Neural crest cell (in vitro differentiated cells): ENCODE results near the gene TRIM47. TPM values are rescaled to one million over a fixed set of nuclear protein-coding genes. Genes with fewer than 3 reads are reported as not detected.

Experiments
- DNase-seq: peaks from one replicate; pipeline ENCODE4 v3.0.0; 2021; ENCODE audit warnings: low read depth, mixed read lengths, low spot score
- H3K27ac Mint-ChIP-seq: one replicate; pipeline ENCODE4 v1.8.0; 2021; ENCODE audit warnings: mild to moderate bottlenecking, mixed read lengths; ENCODE audit not compliant: unreplicated experiment
- H3K27me3 Mint-ChIP-seq: 2 replicates; pipeline ENCODE4 v1.8.0; 2021; ENCODE audit warnings: low read depth, mild to moderate bottlenecking, mixed read lengths
- H3K36me3 Mint-ChIP-seq: 2 replicates; pipeline ENCODE4 v1.8.0; 2021; ENCODE audit warnings: low read depth, mild to moderate bottlenecking, mixed read lengths
- H3K4me1 Mint-ChIP-seq: 2 replicates; pipeline ENCODE4 v1.8.0; 2021; ENCODE audit warnings: mixed read lengths
- H3K4me3 Mint-ChIP-seq: one replicate; pipeline ENCODE4 v1.8.0; 2021; ENCODE audit warnings: mild to moderate bottlenecking, mixed read lengths
- H3K9me3 Mint-ChIP-seq: 2 replicates; pipeline ENCODE4 v1.8.0; 2021; ENCODE audit warnings: mixed read lengths
- total RNA-seq: library from RNA; stranded (reverse); gene quantifications from 2 replicates; pipeline ENCODE4 v1.2.1, GENCODE V29; 2021
- TF ChIP-seq, protein P1 (sequence below): fragments of 200-600 bp; sonication (generic); conservative IDR thresholded peaks from 2 replicates; pipeline ENCODE4 v1.5.0; 2021; ENCODE audit warnings: antibody characterized with exemption, mild to moderate bottlenecking

Gene TRIM47
- total RNA-seq, 1 donor from 2014 or later: 0.91 TPM

DNA sequence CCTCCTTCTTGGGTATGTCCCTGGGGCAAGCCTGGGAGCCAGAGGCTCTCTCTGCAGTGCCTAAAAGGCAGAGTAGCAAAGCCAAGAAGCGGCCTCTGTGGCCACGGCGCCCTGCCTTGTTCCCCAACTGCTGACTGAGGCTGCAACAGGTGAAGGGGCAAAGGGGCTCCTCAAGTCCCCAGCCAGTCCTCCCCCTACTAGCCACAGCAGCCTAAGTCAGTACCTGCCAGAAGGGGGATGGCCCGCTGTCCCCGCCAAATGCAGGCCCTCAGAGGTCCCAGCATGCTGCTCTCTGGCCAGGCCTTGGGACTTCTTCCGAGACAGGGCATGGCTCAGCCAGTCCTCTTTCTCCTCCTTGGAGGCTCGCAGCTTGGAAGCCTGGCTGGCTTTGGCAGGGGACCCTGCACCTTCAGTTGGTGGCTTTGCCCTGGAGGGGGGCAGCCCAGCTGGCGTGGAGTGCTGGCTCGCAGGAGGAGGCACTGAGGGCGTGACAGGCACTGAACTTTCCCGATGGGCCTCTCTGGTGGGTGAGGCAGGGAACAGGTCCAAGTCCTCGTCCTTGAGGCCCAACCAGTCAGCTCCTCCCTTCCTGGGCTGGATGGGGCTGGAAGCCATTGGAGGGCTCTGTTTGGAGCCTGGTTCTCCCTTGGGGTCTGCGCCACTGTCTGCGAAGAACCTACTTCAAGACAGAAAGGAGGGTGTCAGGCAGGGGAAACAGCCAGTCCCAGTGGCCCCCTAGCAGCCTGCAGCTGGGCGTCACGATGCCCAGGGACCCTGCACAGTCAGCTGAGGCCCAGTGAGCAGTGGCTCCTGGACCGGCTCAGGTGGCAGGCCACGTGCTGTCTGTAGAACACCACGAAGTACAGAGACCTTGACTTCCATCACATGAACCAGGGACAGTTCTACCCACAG, 44.8 kb upstream of the TRIM47 start:
- DNase-seq: no peak
- Mint-ChIP-seq H3K36me3 (no peaks in the 10 kb centered on the region), H3K27me3 (no peaks in the 10 kb centered on the region), H3K4me3 (no peak overlapping the region), H3K27ac (peak overlapping the region; percentile 57), H3K9me3 (no peaks in the 10 kb centered on the region), H3K4me1 (no peaks in the 10 kb centered on the region)
- TF ChIP-seq, protein P1, sequence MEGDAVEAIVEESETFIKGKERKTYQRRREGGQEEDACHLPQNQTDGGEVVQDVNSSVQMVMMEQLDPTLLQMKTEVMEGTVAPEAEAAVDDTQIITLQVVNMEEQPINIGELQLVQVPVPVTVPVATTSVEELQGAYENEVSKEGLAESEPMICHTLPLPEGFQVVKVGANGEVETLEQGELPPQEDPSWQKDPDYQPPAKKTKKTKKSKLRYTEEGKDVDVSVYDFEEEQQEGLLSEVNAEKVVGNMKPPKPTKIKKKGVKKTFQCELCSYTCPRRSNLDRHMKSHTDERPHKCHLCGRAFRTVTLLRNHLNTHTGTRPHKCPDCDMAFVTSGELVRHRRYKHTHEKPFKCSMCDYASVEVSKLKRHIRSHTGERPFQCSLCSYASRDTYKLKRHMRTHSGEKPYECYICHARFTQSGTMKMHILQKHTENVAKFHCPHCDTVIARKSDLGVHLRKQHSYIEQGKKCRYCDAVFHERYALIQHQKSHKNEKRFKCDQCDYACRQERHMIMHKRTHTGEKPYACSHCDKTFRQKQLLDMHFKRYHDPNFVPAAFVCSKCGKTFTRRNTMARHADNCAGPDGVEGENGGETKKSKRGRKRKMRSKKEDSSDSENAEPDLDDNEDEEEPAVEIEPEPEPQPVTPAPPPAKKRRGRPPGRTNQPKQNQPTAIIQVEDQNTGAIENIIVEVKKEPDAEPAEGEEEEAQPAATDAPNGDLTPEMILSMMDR: no peak

DNA sequence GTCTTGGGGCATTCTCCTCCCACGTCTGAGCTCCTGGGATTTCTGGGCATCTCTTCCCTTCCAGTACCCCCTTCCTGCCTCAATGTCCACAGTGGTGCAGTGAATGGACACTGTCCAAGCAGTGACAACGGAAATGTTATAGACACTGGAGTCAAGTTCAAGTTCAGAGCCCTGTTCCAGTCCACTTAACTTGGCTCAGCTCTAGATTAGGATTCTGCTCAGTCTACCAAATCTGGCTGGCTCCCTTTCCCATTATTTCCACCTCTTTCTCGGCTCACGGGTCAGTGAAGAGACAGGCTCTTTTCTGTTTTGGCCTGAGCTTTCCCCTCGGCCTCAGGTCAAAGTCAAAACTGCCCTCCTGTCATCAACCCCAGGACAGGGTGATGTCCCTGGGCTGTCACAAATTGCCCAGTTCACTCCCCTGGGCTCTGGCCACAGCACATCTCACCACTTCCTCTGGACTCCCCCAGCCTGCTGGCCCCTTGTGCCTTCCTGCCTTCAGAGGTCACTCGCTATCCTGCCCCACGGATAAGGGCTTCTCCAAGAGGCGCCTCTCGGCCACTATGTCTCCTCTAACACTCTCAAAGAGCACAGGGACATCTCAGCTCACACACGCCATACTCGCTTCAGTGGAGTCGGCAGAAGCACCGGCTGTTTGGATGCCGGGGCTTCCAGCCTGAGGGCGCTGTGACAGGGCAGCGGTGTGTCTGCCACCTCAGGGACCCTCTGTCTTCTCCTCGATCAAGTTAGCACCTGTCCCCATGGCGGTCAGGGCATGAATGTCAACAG, 44.0 kb upstream of the TRIM47 start:
- DNase-seq: no peak
- H3K27ac Mint-ChIP-seq: peak overlapping the region; percentile 75
- no peak overlapping the region for H3K4me3 Mint-ChIP-seq
- H3K36me3 Mint-ChIP-seq: no peaks in the 10 kb centered on the region
- TF ChIP-seq, protein P1: no peak
- no peaks in the 10 kb centered on the region for H3K27me3 Mint-ChIP-seq
- H3K9me3 Mint-ChIP-seq: no peaks in the 10 kb centered on the region
- H3K4me1 Mint-ChIP-seq: no peaks in the 10 kb centered on the region

DNA sequence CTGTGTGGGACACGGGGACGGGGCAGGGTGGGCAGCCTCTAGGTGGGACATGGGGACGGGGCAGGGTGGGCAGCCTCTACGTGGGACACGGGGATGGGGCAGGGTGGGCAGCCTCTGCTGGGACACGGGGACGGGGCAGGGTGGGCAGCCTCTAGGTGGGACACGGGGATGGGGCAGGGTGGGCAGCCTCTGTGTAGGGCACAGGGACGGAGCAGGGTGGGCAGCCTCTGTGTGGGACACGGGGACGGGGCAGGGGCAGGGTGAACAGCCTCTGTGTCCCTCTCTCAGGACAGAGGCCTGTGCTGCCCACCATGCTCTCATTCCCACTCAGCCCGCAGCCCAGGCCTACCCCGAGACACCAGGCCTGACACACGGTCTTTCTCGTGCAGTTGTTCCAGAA, 43.2 kb upstream of the TRIM47 start:
- H3K4me3 Mint-ChIP-seq: no peak overlapping the region
- TF ChIP-seq, protein P1: no peak
- no peaks in the 10 kb centered on the region for H3K4me1 Mint-ChIP-seq
- H3K36me3 Mint-ChIP-seq: peaks cover 2% of the 10 kb centered on the region
- DNase-seq: no peak
- H3K27me3 Mint-ChIP-seq: no peaks in the 10 kb centered on the region
- H3K9me3 Mint-ChIP-seq: no peaks in the 10 kb centered on the region
- H3K27ac Mint-ChIP-seq: no peak overlapping the region

DNA sequence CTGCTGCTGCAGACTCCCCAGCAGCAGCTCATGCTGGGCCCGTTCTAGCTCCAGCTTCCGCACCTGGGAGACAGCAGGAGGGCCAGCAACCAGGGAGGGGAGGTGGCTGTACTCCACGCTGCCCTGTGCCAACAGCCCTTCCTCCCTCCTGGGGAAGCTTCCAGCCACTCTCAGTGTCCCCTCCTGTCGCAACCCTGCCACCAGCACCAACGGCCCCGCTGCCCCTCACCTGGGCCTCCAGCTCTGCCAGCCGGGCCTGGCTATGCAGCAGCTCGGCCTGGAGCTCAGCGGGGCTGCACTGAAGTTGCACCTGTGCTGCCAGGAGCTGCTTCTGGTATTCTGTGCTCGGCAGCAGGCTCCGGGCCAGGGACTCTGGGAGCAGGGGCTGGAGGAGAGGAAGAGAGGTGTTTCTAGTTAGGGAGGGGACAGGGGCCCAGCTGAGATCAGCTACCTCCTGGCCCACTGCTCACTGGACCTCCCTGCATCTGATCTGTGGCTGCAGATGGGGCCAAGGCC, 41.7 kb upstream of the TRIM47 start:
- no peaks in the 10 kb centered on the region for H3K27me3 Mint-ChIP-seq
- TF ChIP-seq, protein P1: no peak
- no peak overlapping the region for H3K4me3 Mint-ChIP-seq
- peaks cover 2% of the 10 kb centered on the region for H3K36me3 Mint-ChIP-seq
- DNase-seq: no peak
- H3K4me1 Mint-ChIP-seq: no peaks in the 10 kb centered on the region
- no peaks in the 10 kb centered on the region for H3K9me3 Mint-ChIP-seq
- H3K27ac Mint-ChIP-seq: no peak overlapping the region

DNA sequence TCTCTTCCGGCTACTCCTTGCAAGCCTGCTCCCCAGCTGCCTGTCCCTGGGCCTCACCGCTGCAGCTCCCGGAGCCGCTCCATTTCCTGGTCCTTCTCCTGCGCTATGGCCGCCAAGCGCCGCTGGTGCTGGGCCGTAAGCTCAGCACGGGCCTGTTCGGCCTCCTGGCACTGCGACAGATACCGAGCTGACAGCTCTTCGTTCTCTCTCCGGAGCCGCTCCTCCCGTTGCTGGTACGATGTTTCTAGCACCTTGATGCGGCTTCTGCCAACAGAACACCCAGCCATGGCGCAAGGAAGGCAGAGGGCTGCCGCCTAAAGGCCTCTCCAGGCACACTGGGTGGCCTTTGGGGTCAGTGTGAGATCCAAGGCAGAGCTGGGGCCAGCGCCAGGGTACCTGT, 41.2 kb upstream of the TRIM47 start:
- Mint-ChIP-seq H3K36me3 (peaks cover 2% of the 10 kb centered on the region), H3K4me3 (no peak overlapping the region), H3K9me3 (no peaks in the 10 kb centered on the region), H3K27ac (no peak overlapping the region), H3K4me1 (no peaks in the 10 kb centered on the region), H3K27me3 (no peaks in the 10 kb centered on the region)
- DNase-seq: no peak
- TF ChIP-seq, protein P1: no peak
